SK-N-SH (cell line): ENCODE measurements around the gene IFT74. TPM values are rescaled to one million over a fixed set of nuclear protein-coding genes. Genes with fewer than 3 reads are reported as not detected.

Source experiments
- CTCF ChIA-PET: fragments of 300-600, 350-600 bp; formaldehyde crosslinking; extraction: SDS; loops from one replicate; lab custom pipeline; 2021; lab: Yijun Ruan, JAX
- POLR2A ChIA-PET: fragments of 350-600 bp; sonication (Branson Sonifier 250); formaldehyde crosslinking; extraction: SDS; loops from one replicate; lab custom pipeline; 2020; ENCODE audit warnings: antibody characterized with exemption, inconsistent platforms; lab: Yijun Ruan, JAX
- DNase-seq: peaks from one replicate; pipeline ENCODE4 v3.0.0; 2012
- H2AFZ ChIP-seq: fragments of 200-600 bp; sonication (generic); 2 replicates; pipeline ENCODE4 v1.8.1; 2016; ENCODE audit warnings: antibody characterized with exemption, mild to moderate bottlenecking, low read depth
- H3F3A ChIP-seq: fragments of 200-600 bp; sonication (generic); replicated peaks from 2 replicates; pipeline ENCODE3; 2016; ENCODE audit warnings: antibody characterized with exemption, mild to moderate bottlenecking; ENCODE audit not compliant: insufficient read depth
- H3K27ac ChIP-seq, 2 experiments: fragments of 200-500 bp in 1 of 2; fragments of 200-600 bp in 1 of 2; sonication (Bioruptor generic) in 1 of 2; sonication (generic), shearing (Covaris generic) in 1 of 2; 2 replicates each; pipeline versions ENCODE4 v1.5.1 to v1.6.1; 2014 to 2016; ENCODE audit warnings: low read depth in 2 of 2, inconsistent platforms in 1 of 2, low read length in 1 of 2, mild to moderate bottlenecking in 1 of 2, mixed read lengths in 1 of 2
- H3K27me3 ChIP-seq: fragments of 200-600 bp; sonication (generic), shearing (Covaris generic); 2 replicates; pipeline ENCODE4 v1.6.1; 2016; ENCODE audit warnings: mixed run types; ENCODE audit not compliant: insufficient read depth
- H3K36me3 ChIP-seq, 2 experiments: fragments of 200-500 bp in 1 of 2; fragments of 200-600 bp in 1 of 2; sonication (Bioruptor generic) in 1 of 2; sonication (generic) in 1 of 2; replicated peaks in 1 of 2; 2 replicates each; pipeline versions ENCODE3 to v1.5.1; 2014 to 2016; ENCODE audit warnings: low read length in 1 of 2, mild to moderate bottlenecking in 1 of 2; ENCODE audit not compliant: insufficient read depth in 2 of 2, control insufficient read depth in 1 of 2
- H3K4me1 ChIP-seq, 2 experiments: fragments of 200-500 bp in 1 of 2; fragments of 200-600 bp in 1 of 2; sonication (Bioruptor generic) in 1 of 2; sonication (generic), shearing (Covaris generic) in 1 of 2; 2 replicates each; pipeline versions ENCODE4 v1.5.1 to v1.6.1; 2014 to 2016; ENCODE audit warnings: low read depth in 1 of 2, low read length in 1 of 2, mixed run types in 1 of 2; ENCODE audit not compliant: insufficient read depth in 2 of 2, control insufficient read depth in 1 of 2
- H3K4me2 ChIP-seq: fragments of 200-600 bp; sonication (generic), shearing (Covaris generic); 2 replicates; pipeline ENCODE4 v1.6.1; 2017; ENCODE audit warnings: mixed run types
- H3K4me3 ChIP-seq, 2 experiments: fragments of 200-500 bp in 1 of 2; fragments of 200-600 bp in 1 of 2; sonication (Bioruptor generic) in 1 of 2; sonication (generic), shearing (Covaris generic) in 1 of 2; 2 replicates each; pipeline versions ENCODE4 v1.5.1 to v1.8.1; 2014 to 2016; ENCODE audit warnings: low read depth in 2 of 2, inconsistent platforms in 1 of 2, low read length in 1 of 2, mild to moderate bottlenecking in 1 of 2, mixed read lengths in 1 of 2, moderate library complexity in 1 of 2
- H3K79me2 ChIP-seq: fragments of 200-600 bp; sonication (generic); 2 replicates; pipeline ENCODE4 v1.8.1; 2017; ENCODE audit warnings: mild to moderate bottlenecking; ENCODE audit not compliant: insufficient read depth
- H3K9ac ChIP-seq: fragments of 200-600 bp; sonication (generic); 2 replicates; pipeline ENCODE4 v1.6.1; 2017; ENCODE audit warnings: mixed run types
- H3K9me2 ChIP-seq: fragments of 200-600 bp; sonication (generic); 2 replicates; pipeline ENCODE4 v1.6.1; 2017; ENCODE audit warnings: mixed run types
- H3K9me3 ChIP-seq: fragments of 200-600 bp; sonication (generic); 2 replicates; pipeline ENCODE4 v1.6.1; 2017; ENCODE audit warnings: mixed run types, mild to moderate bottlenecking, moderate library complexity
- H4K20me1 ChIP-seq: fragments of 200-600 bp; sonication (generic); 2 replicates; pipeline ENCODE4 v1.6.1; 2017; ENCODE audit warnings: mild to moderate bottlenecking, mixed run types; ENCODE audit not compliant: insufficient read depth
- CHD2 ChIP-seq: fragments of 150-350 bp; IDR thresholded peaks from 2 replicates; pipeline ENCODE4 v1.6.1; 2018; ENCODE audit warnings: low read length; ENCODE audit not compliant: partially characterized antibody
- ELF1 ChIP-seq: IDR thresholded peaks from 2 replicates; pipeline ENCODE4 v1.4.0; 2012
- EZH2phosphoT487 ChIP-seq: fragments of 200-600 bp; sonication (generic); IDR thresholded peaks from 2 replicates; pipeline ENCODE4 v1.6.1; 2017; ENCODE audit warnings: low read depth, mixed run types, mild to moderate bottlenecking, antibody characterized with exemption, moderate library complexity, borderline replicate concordance
- FOSL2 ChIP-seq: IDR thresholded peaks from 2 replicates; pipeline ENCODE4 v1.4.0; 2012; ENCODE audit warnings: low read depth, mild to moderate bottlenecking, moderate library complexity, borderline replicate concordance
- FOXM1 ChIP-seq: IDR thresholded peaks from 2 replicates; pipeline ENCODE4 v1.4.0; 2012; ENCODE audit warnings: low read depth, mild to moderate bottlenecking
- GABPA ChIP-seq: IDR thresholded peaks from 2 replicates; pipeline ENCODE4 v1.4.0; 2012; ENCODE audit warnings: low read depth, mild to moderate bottlenecking
- GATA2 ChIP-seq: sonication (generic); formaldehyde crosslinking; IDR thresholded peaks from 2 replicates; pipeline ENCODE4 v1.5.0; 2020; ENCODE audit warnings: mild to moderate bottlenecking, missing genetic modification reagents
- NFIC ChIP-seq: IDR thresholded peaks from 2 replicates; pipeline ENCODE4 v1.4.0; 2012; ENCODE audit warnings: borderline replicate concordance
- NRF1 ChIP-seq: IDR thresholded peaks from 2 replicates; pipeline ENCODE4 v1.6.1; 2012; ENCODE audit warnings: low read depth, mild to moderate bottlenecking, low read length
- RAD21 ChIP-seq: IDR thresholded peaks from 2 replicates; pipeline ENCODE4 v1.6.1; 2012; ENCODE audit warnings: mild to moderate bottlenecking, low read length
- RCOR1 ChIP-seq: fragments of 150-350 bp; IDR thresholded peaks from 2 replicates; pipeline ENCODE4 v1.6.1; 2017; ENCODE audit warnings: antibody characterized with exemption, low read length
- RFX5 ChIP-seq: IDR thresholded peaks from 2 replicates; pipeline ENCODE4 v1.6.1; 2012; ENCODE audit warnings: mild to moderate bottlenecking, improper control_type of control experiment, low read length
- RXRA ChIP-seq: IDR thresholded peaks from 2 replicates; pipeline ENCODE4 v1.4.0; 2012; ENCODE audit warnings: low read depth, mild to moderate bottlenecking, borderline replicate concordance
- TAF1 ChIP-seq: IDR thresholded peaks from 2 replicates; pipeline ENCODE4 v1.6.1; 2012; ENCODE audit warnings: low read depth, mild to moderate bottlenecking, low read length, moderate library complexity, borderline replicate concordance
- WGBS: methylation state at CpG from one replicate; pipeline ENCODE4 v1.1.6; 2017; ENCODE audit warnings: low lambda C conversion rate; 5-methylcytosine and 5-hydroxymethylcytosine counted together
- polyA plus RNA-seq, 3 experiments: library from polyadenylated mRNA; depleted of rRNA; stranded (reverse); fragments of >200 nt; gene quantifications; 2 replicates each; pipeline ENCODE4 v1.2.3, GENCODE V29; 2012
- TF ChIP-seq, protein P1 (sequence below): fragments of 150-350 bp; IDR thresholded peaks from 2 replicates; pipeline ENCODE4 v1.6.1; 2017; ENCODE audit warnings: antibody characterized with exemption, low read length, low read depth, borderline replicate concordance
- TF ChIP-seq, protein P2 (sequence below): fragments of 150-350 bp; IDR thresholded peaks from 2 replicates; pipeline ENCODE4 v1.6.1; 2016; ENCODE audit warnings: mild to moderate bottlenecking, low read depth, low read length

The IFT74 gene
- polyA plus RNA-seq, 1 of the 3 experiments (the other 2 are of a cell fraction), result 6.3 TPM

DNA sequence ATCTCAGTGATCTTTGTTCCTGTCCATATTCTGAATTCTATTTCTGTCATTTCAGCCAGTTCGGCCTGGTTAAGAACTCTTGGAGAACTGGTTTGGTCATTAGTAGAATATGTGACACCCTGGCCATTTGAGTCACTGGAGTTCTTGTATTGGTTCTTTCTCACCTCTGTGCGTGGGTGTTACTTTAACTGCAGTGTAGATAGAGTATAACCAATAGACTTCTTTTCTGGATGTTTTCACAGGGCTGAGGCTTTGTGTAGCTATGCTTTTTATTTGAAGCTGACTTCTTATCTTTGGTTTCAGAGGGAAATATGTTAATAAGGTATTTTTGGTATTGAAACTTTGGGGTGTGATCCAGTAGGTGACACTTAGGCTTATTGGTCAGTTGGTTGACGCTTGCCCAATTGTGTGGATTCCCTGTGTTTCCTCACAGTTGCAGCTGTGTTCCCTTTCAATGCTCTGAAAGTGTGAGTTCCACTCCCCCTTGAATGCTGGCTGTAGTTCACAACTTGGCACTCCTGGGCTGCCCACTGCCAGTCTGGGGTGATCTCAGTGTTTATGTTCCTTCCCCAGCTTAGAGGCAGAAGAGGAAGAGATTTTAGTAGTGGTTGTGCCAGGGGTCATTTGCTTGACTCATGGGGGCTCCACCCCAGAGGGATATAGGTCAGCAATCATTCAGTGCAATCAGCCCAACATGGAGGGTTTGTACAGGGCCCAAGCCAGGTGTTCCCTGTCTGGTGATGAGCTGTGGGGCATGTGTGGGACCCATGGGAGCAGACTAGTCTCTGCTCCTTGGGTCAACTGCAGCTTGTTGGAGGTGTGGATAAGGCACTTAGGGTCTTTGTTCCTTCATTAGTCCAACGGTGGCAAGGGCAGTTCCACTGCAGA lies 117.9 kb downstream of the IFT74 start:
- Histone ChIP-seq H3K4me1 (no peaks in the 10 kb centered on the region), H3K9me3 (no peaks in the 10 kb centered on the region), H3K27me3 (no peaks in the 10 kb centered on the region), H3K4me3 (no peak overlapping the region), H3K4me2 (no peak overlapping the region), H3K27ac (no peak overlapping the region), H4K20me1 (no peaks in the 10 kb centered on the region), H3K9ac (no peak overlapping the region), H3K36me3 (no peaks in the 10 kb centered on the region), H3K79me2 (no peaks in the 10 kb centered on the region), H3K9me2 (no peaks in the 10 kb centered on the region), H2AFZ (no peak overlapping the region), H3F3A (no peaks in the 10 kb centered on the region)
- no peak for DNase-seq
- POLR2A ChIA-PET, result no interaction called here
- CTCF ChIA-PET, result interaction anchor here (0.9 kb wide), 1 partner anchor 12 kb away, joined by 4 read pairs; no protein-coding TSS in a partner anchor
- 58% methylated on average over 4 of the region's 4 CpGs for WGBS
- no peak for TF ChIP-seq RXRA
- no peak for TF ChIP-seq GATA2 (CRISPR knock-in tag)
- TF ChIP-seq FOXM1, result no peak
- no peak for TF ChIP-seq TAF1
- TF ChIP-seq, protein P1, sequence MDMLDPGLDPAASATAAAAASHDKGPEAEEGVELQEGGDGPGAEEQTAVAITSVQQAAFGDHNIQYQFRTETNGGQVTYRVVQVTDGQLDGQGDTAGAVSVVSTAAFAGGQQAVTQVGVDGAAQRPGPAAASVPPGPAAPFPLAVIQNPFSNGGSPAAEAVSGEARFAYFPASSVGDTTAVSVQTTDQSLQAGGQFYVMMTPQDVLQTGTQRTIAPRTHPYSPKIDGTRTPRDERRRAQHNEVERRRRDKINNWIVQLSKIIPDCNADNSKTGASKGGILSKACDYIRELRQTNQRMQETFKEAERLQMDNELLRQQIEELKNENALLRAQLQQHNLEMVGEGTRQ, result no peak
- TF ChIP-seq, protein P2, sequence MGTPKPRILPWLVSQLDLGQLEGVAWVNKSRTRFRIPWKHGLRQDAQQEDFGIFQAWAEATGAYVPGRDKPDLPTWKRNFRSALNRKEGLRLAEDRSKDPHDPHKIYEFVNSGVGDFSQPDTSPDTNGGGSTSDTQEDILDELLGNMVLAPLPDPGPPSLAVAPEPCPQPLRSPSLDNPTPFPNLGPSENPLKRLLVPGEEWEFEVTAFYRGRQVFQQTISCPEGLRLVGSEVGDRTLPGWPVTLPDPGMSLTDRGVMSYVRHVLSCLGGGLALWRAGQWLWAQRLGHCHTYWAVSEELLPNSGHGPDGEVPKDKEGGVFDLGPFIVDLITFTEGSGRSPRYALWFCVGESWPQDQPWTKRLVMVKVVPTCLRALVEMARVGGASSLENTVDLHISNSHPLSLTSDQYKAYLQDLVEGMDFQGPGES, result no peak
- TF ChIP-seq ELF1, result no peak
- no peak for TF ChIP-seq GABPA
- TF ChIP-seq FOSL2, result no peak
- TF ChIP-seq RCOR1, result no peak
- no peak for TF ChIP-seq RFX5

DNA sequence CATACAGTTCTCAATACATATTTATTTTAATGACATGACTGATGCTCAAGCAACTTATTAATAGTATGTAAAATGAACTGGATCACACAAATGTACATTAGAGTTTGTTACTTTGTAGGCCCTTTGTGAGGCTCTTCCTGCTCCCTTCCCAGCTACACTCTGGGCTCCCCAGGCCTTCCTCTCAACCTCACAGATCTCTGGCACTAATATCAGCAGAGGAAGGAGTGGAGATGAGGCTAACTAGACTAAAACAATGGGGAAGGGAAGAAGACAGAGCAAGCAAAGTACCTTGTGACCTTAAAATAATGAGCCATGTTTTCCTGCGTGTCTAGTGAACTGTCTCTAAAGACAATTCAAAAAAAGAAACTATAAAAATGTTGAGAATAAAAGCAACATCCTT lies 122.5 kb downstream of the IFT74 start:
- no peaks in the 10 kb centered on the region for H3K9me3 ChIP-seq
- ChIA-PET POLR2A (no interaction called here), CTCF (no interaction called here)
- H3F3A ChIP-seq, result no peaks in the 10 kb centered on the region
- no peak overlapping the region for H2AFZ ChIP-seq
- H3K4me1 ChIP-seq, result no peaks in the 10 kb centered on the region
- H3K9ac ChIP-seq, result no peak overlapping the region
- TF ChIP-seq, protein P2, result no peak
- TF ChIP-seq NFIC (no peak), EZH2phosphoT487 (no peak), RXRA (no peak), RAD21 (no peak), CHD2 (no peak), NRF1 (no peak)
- H3K4me2 ChIP-seq, result no peak overlapping the region
- H3K79me2 ChIP-seq, result no peaks in the 10 kb centered on the region
- DNase-seq, result no peak
- H4K20me1 ChIP-seq, result no peaks in the 10 kb centered on the region
- WGBS, result 100% methylated on average over 1 of the region's 1 CpG
- no peak overlapping the region for H3K27ac ChIP-seq
- H3K4me3 ChIP-seq, result no peak overlapping the region
- no peaks in the 10 kb centered on the region for H3K27me3 ChIP-seq
- no peaks in the 10 kb centered on the region for H3K36me3 ChIP-seq
- no peaks in the 10 kb centered on the region for H3K9me2 ChIP-seq
